GM19438 (cell line): Measurements from ENCODE around the gene GLB1L3.
"Not testable (repeated sequence)": the region's sequence is repeated elsewhere in the genome, so short reads cannot be mapped to it uniquely, and the experiment has no call there.

Experiments used
- ATAC-seq: cut with Tn5 transposase; IDR thresholded peaks from one replicate; pipeline ENCODE4 v1.9.1; 2021; ENCODE audit warnings: low read depth; ENCODE audit not compliant: unreplicated experiment

The GLB1L3 gene

GRCh38 chr11:134250675-134251074, 25.5 kb upstream of the GLB1L3 start:
- ATAC-seq, result no peak

DNA sequence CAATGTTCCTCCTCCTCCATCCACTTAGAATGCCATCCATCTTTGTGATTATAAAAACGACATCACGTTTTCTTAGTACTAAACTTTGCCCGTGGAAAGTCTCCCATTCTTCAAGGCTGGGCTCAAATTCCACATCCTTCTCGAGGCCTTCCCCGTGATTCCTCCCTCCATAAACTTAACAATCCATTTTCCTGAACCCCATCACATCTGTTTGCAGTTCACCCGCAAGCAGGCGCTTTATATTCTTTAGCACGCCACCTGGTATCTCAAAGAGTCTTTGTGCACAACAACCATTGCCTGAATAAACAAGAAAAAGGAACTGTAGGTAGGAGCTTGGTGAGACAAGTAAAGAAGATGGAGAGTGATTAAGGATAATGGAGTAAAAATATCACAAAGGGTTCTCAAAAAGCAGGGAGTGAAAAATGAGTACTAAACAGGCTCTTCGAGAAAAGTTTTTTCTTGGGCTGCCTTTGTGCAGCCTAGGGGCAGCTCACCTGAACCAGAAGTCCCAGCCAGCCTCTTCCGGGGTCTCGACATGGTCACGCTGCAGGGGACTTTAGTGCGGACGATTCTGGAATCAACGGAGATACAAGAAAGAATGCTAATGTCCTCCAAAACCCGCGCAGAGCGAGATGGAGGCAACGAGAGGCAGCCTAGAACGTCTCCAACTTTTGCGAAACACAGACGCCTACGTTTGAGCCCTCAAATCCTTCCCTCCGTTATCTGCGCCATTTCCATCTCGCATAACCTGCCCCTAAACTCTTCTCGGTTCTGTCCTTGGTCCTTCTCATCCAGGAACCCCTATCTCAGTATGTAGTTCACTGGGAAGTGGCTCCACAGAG, 23.6 kb upstream of the GLB1L3 start:
- peak; percentile 29 for ATAC-seq

GRCh38 chr11:134253188-134253993, 22.8 kb upstream of the GLB1L3 start, which contains the start of the genes ACAD8 and THYN1:
Gene ACAD8 (plus strand): TSS chr11:134253568. CDS start chr11:134253601, 33 bp downstream.
Gene THYN1 (minus strand): TSS chr11:134253352. CDS start chr11:134252882, 470 bp downstream.
- peak; percentile 98 for ATAC-seq

- ATAC-seq, result no peak
These were observed 21.6 kb upstream of the GLB1L3 start for GRCh38 chr11:134254433-134255183.

- not testable (repeated sequence) for ATAC-seq
These were observed 21.0 kb upstream of the GLB1L3 start for GRCh38 chr11:134255184-134255561.

GRCh38 chr11:134257101-134257500, 19.1 kb upstream of the GLB1L3 start:
- ATAC-seq, result no peak

GRCh38 chr11:134258577-134258976, 17.6 kb upstream of the GLB1L3 start:
- ATAC-seq, result no peak

- no peak for ATAC-seq
These were observed 15.7 kb upstream of the GLB1L3 start for GRCh38 chr11:134260503-134260902.

DNA sequence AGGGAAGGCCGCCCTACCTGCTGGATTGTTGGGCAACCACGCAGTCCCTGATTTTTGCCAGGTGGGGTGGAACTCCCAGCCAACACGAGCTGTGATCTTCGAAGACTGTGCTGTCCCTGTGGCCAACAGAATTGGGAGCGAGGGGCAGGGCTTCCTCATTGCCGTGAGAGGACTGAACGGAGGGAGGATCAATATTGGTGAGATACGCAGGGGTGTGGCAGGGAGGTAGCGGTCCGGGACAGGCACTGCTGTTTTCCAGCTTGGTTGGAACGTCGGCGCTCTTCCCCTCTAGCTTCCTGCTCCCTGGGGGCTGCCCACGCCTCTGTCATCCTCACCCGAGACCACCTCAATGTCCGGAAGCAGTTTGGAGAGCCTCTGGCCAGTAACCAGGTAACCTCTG, 15.2 kb upstream of the GLB1L3 start:
- ATAC-seq, result no peak

GRCh38 chr11:134261626-134262488, 14.3 kb upstream of the GLB1L3 start:
- no peak for ATAC-seq

DNA sequence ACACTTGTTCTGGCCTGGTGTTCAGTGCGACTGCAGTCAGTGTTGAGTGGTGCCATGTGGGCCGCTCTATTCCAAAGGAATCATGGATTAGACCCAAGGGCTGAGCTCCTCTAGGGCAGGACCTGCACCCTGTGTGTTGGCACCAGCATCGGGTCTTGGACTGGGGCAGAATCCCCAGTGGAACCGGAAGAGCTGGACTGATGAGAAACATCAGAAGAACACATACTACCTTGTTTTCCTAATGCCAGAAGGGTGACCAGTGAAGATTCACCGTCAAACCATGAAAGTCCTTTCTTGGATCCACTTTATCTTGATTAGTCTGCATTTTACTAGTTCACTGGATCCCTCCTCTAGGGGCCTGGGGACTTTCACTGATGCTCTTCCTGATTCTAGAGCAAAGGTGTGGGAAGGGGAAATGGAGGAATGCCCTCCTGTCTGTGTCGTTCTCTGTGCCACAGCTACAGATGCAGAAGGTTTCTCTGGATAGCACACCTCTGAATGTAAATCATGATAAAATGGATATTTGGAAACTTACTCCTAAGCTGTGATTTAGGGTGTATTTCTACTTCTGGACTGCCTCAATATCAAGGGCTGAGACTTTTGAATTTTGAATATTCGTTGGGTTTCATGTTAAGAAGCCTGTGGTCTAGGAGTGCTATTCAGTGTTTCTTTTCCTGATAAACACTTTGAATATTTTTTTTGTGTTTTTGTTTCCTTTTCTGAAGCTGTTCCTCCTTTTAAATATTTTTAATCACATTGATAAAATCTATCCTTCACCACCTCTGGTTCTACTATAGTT, 11.0 kb upstream of the GLB1L3 start:
- no peak for ATAC-seq

GRCh38 chr11:134266440-134266839, 9.7 kb upstream of the GLB1L3 start:
- ATAC-seq, result no peak

- ATAC-seq, result no peak
These were observed 9.3 kb upstream of the GLB1L3 start for GRCh38 chr11:134266841-134267251.

GRCh38 chr11:134267461-134267860, 8.7 kb upstream of the GLB1L3 start:
- no peak for ATAC-seq

DNA sequence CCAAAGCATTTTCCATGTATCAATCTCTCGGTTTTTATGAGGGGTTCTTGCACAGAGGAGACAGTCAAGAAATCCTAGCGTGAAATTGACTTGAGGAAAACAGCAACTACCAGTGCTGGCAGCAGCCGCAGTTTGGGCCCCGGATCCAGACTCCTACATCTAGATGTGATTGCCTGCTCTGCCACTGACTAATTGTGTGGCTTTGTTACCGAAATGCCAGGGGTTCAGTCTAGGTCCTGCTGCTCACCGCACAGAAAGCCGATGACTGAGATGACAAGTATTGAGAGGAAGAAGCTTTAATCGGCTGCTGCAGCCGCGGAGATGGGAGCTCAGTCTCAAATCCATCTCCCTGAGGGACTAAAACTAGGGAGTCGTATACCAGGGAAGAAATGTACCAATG, 8.2 kb upstream of the GLB1L3 start:
- no peak for ATAC-seq

GRCh38 chr11:134270250-134270714, 5.9 kb upstream of the GLB1L3 start:
- ATAC-seq, result no peak

DNA sequence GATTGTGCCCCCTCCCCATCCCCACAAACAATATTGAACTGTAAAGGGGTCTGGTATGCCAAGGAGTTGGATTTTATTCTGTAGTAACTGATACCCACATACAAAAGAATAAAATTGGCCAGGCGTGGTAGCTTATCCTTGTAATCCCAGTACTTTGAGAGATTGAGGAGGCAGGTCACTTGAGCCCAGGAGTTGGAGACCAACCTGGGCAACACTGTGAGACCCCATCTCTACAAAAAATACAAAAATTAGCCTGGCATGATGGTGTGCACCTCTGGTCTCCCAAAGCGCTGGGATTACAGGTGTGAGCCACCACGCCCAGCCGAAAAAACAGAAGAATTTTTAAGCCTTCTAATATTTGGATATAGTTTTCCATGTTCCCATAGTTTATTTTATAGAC, 4.2 kb upstream of the GLB1L3 start:
- ATAC-seq, result no peak

- no peak for ATAC-seq
These were observed 3.5 kb upstream of the GLB1L3 start for GRCh38 chr11:134272381-134273316.
